SHP77 treated with DMSO at 0.1 percent for 48 hours (cell line): ENCODE results near the gene MBOAT2.
A peak's percentile ranks its signal among the peaks of the same experiment; 100 is the strongest.

Experiments used
- DNase-seq: peaks from one replicate; lab custom pipeline; 2025; lab: John Stamatoyannopoulos, UW

MBOAT2 gene

DNA sequence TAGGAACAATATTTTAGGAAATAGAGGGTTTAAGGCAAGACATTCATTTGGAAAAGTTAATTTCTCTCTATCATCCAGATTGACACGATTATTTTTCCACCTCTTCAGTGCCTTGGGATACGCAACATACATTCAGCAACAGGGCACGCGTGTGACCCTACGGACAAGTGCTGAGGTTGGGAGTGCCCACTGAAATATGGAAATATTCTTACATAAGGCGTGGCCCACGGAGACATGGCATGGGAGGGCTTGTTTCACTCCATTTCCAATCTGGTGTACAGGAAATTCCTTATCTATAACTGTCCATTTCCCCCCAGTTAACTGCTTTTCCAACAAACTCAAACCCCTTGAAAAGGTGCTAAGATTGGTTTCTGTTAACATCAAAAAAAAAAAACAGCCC, 145.2 kb downstream of the MBOAT2 start:
- DNase-seq: no peak

DNA sequence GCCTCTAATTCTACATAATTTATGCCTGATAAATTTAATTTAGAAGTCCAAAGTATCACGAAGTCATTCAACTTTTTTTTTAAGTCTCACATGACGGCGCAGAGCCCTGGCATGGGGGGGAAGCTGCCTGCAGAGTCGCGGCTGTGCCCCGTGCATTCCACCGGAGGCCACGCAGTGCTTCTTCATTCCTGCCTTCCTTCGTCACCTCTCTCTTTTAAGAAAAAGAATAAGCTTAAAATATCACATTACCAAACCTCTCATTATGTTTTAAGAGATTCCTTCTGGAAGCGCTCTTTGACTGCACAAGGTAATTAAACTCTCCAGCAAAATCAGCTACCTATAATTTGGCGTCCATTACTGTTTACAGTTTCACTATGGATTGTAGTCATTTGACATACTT, 145.8 kb downstream of the MBOAT2 start:
- no peak for DNase-seq

DNA sequence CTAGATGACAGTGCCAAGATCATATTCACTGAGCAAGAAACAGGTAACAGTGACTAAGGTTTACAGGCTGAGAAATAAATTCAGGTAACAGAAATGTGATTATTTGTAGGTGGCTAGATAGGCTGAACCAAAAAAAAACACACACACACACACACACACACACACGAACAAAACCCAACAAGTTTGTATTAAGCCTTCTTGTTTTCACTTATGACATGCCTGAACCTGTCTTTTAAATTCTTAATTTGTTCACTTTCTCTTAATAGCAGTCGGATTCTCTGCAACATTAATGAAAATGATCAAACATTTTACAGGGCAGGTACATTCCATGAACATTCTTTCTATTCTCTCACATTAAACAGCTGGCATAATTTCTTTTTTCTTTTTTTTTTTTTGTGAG, 147.3 kb downstream of the MBOAT2 start:
- no peak for DNase-seq

DNA sequence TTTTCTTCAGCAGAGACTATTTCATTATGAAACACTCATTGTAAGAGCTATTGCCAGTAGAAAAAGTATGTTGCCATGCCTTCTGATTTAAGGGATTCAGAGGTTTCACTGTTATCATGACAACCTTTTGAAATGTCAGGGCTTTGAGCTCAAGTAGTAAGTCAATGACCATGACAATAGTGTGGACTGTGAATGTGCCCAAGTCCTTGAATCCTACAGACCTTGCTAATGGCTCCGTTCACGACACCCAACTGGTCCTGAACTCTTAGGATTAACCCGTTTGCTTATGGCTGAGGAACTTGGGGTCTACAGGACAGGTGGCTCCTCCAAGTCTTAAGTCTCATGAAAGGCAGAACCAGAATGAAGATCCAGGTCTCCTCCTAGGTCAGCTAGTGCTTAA, 148.5 kb downstream of the MBOAT2 start:
- DNase-seq: no peak

DNA sequence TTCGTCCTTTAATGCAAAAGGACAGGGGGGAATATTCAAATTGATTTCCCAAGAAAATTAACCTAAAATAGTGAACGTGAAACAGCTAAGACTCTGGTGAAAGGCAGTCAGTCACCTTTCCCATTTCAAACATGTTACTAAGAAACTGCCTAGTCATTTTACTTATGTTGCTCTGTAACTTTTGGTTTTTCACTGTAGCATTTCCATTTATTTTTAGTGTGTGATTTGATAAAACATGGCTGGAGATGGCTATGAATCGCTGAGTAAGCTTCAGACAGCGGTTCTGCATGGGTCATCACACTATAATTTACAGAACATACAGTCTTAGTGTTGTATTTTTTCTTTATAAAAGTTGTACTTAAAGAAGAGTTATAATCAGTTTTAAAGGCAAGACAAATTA, 150.1 kb downstream of the MBOAT2 start:
- DNase-seq: no peak

DNA sequence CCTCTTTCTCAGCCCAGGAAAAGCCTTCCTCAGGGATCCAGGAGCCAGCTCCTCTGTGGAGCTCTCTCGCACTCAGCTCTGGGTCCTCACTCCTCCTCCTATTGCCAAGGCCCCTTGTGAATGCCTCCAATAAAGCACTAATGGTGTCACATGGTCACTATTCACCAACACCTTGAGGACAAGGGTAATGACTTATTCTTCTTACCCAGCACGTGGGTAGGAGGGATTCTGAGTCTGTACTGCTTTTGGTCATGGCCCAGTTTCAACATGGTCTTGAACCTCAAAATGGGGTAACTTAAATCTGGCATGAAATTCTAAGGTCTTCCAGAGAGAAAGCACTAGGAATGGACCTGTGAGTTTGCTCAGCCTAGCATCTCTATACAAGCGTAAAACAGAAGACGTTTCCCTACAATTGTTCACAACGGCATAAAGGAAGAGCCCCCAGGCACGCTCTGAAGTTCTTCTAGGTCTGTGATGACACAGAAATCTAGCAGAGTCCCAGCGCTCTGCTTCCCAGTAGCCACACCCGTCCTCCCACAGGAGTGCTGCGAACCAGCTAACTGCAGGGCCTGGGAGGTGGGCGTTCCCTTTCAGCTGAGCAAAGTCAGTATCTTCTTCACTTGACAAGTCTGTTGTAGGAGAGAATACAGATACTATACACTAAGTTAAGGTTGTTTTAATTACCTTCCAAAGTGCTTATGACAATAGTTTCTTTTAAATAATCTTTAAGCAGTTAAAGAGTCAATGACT, 151.5 kb downstream of the MBOAT2 start:
- no peak for DNase-seq

DNA sequence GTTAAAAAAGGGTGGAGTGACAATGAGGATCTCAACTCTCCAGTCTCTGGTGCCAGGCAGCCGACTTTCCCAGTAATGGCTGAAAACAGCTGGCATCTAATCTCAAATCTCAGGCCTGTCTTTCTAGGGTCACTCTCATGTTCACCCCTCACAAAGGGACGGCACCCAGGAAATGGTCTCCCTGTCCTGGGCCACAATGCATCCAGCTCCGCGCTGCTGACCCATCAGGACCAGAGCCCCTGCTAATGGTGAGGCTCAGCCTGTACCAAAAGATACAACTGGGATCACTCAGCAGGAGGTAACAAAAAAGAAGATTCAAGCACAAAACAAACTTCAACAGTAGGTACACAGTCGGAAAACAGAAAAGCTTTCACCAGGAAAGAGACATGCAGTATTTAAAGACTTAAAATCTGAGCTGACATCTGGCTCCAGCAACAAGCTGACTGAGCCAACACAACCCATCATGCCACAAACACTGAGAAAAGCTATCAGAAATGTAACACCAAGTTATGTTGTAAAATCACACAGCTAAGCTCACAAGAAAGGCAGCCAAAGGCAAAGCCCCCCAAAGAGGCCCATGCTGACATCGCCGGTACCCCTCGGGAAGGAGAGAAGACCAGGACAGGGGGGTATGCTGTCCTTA, 152.5 kb downstream of the MBOAT2 start:
- no peak for DNase-seq

DNA sequence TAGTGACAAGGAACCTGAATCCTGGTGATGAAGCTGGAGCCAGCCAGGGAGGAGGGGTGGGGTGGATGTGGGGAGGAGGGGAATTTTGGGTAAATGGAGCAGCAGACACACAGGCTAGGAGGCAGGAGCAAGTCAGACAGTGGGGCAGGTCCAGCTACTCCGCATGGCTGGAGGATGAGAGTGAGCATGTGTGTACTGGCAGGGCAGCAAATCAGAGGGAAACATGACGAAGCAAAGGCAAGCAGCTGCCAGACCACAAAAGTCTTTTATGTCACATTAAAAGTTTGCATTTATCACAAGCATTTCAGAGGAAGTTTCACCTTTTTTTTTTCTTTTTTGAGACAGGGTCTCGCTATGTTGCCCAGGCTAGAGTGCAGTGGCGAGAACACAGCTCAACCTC, 154.2 kb downstream of the MBOAT2 start:
- no peak for DNase-seq

DNA sequence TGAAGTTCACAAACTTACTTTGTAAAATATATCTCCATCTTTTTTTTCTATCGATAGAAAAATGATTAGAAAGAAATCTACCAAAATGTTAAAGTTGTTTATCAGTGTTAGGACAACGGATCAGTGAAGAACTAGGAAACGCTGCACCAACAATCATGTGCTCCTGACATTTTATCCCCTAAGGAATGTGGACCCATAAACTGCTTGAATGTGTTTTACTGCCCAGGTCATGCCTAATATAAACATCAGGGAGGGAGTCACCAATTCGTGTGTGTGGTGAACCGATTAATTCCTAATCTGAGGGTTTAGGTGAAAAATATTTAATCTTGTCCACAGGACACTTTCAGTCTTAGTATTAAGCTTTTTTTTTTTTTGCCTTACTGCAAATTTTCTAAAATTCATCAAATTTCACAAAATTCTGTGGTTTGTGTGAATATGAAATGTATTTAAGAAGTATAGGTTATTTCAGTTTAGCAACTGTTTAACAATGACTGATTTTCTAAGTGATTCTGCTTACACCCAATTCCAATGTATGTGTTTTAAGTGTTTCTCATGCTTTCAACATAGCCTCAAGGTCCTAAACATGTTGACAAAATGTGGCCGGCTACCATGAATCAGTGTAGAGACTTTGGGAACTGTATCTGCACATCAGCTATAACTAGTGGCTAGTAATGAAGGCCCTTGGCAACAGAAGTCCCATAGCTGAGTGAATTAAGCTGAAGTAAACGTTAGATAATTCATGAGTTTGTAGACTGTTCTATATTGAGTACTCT, 155.0 kb downstream of the MBOAT2 start:
- no peak for DNase-seq

DNA sequence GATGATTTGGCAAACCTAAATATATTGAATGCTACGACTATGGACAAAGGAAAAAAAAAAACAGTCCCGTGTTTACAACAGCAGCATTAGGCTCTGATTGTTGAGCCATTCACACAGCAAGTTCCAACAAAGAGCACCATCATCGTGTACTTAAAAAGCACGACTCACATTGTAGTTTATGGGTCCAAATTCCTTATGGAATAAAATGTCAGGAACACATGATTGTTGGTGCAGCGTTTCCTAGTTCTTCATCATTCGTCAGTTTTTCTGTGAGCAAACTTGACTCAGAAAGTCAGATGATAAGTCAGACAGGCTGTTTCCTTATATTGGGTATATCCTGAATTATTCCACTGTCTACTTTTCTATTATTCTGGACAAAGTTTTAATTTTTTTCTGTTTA, 156.1 kb downstream of the MBOAT2 start:
- DNase-seq: no peak

DNA sequence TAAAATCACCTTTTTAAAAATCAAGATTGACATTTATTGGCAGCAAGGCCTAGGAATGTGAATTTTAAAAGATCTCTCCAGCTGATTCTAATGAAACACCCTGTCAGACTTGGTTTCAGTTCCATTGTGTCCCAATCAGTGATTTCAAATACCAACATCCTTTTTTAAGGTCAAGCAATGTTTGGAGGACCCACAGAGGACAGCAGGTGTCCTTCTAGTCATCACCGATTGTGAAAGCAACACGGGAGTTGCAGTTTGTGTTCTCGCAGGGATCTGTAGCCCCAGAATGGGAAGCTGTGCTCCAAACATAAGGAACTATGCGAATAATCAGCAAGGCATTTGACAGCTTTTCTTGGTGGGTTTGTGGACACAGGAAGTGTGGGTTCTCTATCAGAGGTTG, 161.6 kb downstream of the MBOAT2 start:
- no peak for DNase-seq

DNA sequence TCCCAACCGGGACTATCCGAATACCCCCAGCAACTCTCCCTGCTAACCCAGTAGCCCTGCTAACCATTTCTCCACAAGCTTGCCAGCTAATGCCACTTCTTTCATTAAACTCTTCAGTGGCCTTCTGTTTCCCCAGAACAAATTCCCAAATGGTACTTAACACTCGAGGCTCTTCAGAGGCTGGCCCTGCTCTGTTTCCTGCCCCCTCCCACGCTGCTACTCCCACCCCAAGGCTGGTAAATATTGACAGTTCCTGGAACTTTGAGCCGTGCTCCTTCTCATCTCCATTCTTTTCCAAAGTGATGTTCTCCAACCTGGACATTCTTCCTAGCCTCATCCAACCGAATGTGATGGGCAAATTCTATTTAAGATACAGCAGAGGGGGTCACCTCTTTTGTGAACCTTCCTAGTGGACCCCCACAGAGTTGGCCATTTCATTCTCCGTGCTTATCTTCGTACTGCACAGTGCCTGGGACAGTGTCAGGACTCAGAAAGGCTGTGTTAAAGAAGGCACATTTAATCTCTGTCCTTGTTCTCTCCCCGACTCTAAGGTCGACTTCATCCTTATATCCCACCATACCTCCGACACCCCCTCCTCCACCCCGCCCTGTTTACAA, 162.9 kb downstream of the MBOAT2 start:
- peak; percentile 7 for DNase-seq

DNA sequence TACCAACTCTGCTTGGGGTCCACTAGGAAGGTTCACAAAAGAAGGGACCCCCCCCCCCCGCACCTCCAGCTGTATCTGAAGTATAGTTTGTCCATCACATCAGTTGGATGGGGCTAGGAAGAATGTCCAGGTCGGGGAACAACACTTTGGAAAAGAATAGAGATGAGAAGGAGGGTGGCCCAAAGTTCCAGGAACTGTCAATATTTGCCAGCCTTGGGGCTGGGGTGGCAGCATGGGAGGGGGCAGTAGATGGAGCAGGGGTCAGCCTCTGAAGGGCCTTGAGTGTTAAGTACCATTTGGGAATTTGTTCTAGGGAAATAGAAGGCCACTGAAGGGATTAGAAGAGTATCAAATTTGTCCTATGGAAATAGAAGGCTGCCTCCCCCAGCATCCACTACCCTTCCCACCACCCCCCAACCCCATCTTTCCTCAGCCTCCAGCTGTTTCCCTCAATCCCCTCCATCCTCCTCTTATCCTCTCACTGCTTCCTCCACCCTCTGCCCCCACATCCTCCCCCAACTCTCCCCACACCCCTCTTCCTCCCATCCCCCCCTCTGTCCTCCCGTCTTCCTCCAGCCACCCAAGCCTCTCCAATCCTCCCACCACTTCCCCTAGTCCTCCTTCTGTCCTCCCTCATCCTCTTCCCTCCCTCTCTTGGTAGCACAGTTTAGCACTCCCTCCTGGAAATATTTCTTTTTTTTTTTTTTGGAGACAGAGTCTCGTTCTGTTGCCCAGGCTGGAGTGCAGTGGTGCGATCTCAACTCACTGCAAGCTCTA, 164.1 kb downstream of the MBOAT2 start:
- no peak for DNase-seq

DNA sequence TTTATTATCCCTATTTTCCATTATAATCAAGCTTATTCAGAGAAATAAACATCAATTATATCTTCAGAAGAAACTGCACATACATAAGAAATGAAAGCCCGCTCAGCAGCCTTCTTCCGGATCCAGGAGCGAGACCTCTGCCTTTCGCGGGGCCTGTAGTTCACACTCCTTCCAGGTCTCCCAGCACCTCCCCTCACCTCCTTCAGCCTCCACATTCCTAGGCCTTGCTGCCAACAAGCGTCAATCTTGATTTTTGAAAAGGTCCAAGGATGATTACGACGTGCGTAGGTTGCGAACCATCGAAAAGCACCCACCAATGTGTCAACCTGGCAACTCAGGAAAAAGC, 165.7 kb downstream of the MBOAT2 start:
- DNase-seq: no peak

DNA sequence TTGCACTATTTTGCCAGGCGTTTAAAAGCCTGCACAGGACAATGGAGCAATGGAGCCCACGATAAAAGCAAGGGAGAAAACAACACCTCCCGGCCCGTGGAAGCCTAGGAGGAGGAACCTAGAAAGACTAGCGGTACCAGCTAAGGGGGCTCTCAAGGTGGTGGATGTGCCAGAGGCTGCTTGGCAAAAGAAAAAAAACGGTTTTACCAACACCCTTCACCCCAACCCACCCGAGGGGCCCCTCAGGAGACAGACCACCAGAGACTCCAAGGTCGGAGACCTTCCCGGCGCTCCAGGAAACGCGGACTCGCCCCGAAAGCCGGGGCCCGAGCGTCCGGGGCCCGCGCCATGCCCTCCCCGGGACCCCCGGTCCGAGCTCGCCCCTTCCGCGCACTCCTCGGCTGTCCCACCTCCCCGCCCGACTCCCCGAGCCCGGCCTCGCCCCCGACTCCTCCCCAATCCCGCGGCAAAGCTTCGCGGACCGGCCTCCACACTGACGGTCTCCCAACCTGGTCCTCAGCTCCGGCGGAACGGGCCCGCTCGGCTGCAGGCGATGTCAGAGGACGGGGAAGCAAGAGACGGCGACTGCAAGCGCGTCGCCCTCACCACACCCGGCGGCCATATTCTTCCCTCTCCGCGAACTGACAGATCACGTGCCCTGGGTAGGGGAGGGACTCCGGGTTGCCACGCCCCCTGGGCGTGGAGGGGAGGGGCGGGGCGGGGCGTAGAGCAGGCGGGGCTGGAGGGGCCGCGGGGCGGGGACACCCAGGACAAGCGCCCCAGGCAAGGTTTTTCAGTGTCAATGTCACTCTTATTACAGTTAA, 166.3 kb downstream of the MBOAT2 start, which contains the start of gene KIDINS220:
KIDINS220 (minus strand) TSS at position 643 of the 824 bp plus-strand sequence. CDS start 10,520 bp downstream, outside the sequence.
- DNase-seq: peak; percentile 26

DNA sequence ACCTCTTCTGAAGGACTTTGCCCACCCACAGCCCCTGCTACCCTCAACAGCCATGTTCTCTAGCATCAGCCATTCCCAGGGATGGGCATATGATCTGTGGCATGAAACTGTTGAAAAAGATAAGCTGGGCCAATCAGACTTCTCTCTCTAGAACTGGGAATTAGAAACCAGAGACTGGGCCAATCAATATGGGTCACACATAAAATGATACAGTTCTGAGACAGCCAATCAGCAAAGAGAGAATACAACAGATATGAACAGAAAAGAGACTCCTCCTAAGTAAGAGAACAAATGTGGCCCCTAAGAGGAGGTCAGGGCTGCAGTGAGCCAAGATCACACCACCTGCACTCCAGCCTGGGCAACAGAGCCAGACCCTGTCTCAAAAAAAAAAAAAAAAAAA, 168.2 kb downstream of the MBOAT2 start:
- no peak for DNase-seq

DNA sequence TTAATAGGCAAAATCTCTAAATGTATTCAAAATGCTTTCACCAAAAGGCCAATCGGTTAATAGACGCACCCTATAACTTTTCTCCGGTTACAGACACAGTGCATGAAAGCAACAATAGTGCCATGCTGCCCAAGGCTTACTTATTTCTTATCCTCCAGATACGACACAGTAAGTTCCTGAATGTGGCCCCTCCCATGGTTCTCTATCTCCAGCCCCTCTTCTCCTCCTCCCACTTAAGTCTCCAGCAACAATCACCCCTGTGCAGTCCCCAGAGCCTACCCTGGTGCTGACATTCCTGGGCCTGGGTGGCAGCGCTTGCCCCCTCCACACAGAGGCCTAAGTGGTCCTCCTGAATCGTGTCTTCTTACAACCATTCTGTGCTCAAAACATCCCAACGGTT, 169.6 kb downstream of the MBOAT2 start:
- no peak for DNase-seq

DNA sequence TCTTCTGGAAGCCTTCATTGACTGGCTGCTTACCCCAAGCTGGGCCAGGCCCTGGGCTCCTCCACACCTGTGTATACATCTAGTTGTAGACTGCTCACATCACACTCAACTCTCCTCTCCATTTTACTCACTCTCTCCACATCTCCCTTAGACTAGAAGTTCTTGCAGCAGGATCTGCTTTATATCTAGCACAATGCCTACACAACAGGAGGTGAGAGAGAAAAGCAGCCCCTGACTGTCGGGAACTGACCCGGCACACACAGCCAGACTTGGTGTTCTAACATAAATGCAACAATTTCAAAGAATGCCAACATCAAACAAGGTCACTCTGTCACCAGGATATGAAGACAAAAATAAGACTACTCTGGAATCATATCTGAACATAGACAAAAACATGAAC, 172.0 kb downstream of the MBOAT2 start:
- no peak for DNase-seq

DNA sequence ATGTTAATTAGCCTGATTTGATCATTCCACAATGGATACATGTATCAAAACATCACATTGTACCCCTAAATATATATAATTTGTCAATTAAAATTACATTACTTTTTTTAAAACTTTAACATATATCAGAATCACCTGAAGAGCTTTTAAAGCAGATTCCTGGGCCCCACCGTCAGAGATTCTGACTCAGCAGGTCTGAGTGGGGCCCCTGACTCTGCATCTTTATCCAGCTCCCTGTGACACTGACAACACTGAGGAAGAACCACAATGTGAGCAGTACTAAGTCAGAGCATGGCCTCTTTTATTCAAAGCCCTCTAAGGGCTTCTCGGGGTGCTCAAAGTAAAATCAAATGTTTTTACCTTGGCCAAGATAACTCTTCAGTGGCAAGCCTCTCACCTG, 175.8 kb downstream of the MBOAT2 start:
- no peak for DNase-seq

DNA sequence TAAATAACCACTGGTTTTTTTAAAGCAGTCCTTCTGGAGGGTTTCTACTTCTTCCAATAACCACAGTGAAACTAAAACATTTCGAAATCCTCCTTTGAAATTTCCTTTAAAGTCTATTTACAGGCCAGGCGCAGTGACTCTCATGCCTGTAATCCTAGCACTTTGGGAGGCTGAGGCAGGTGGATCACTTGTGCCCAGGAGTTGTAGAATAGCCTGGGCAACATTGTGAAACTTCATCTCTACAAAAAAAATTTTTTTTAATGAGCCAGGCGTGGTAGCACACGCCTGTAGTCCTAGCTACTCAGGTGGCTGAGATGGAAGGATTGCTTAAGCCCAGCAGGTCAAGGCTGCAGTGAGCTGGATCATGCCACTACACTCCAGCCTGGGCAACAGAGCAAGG, 181.3 kb downstream of the MBOAT2 start:
- no peak for DNase-seq
